Measurements from ENCODE around the gene HVCN1.
"Not testable (repeated sequence)": the region's sequence is repeated elsewhere in the genome, so short reads cannot be mapped to it uniquely, and the experiment has no call there.

The HVCN1 gene, protein sequence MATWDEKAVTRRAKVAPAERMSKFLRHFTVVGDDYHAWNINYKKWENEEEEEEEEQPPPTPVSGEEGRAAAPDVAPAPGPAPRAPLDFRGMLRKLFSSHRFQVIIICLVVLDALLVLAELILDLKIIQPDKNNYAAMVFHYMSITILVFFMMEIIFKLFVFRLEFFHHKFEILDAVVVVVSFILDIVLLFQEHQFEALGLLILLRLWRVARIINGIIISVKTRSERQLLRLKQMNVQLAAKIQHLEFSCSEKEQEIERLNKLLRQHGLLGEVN

DNA sequence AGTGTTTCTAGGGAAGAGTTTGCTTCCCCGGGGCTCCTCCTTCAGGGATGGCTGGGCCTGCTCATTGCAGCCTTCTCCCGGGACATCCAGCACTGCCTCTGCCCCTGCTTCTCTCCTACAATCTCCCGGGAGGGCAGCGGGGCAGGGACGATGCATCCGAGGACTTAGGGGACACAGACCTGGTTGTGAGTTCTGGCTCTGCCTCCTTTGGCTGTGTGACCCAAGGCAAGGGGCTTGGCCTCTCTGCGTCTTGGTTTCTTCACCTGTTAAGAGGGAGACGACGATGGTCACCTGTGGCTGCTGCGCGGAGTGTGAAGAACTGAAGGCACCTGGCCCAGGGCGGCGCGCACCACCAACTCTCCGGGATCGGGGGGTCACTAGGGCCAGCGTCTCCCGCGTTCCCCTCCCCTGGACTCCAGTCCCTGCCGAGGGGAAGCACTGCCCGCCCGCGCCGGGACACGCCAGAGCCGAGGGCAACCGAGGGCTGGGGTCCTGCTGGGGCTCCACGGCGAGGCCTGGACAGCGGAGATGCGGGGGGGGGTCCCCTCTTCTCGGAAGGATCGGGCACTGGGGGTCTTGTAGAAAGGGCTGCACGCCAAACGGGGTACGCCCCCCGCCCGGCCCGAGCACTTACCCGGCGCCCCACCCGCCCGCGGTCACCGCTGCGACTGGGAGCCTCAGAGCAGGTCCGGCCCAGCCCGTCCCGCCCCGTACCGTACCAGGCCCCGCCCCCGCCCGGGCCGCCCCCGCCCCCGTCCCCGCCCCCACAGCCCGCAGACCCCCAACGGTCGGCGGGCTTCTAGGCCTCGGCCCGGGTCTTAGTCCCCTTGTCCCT is at the start of gene HVCN1:
TSS of gene HVCN1 (minus strand) at position 670 of the 835 bp plus-strand sequence. CDS start 5,870 bp downstream, outside the sequence.
- intact Hi-C loops (cut with DNase I) = no loop called here
- DNase-seq = peak in 2 of 10 donors; percentile 37 to 79

DNA sequence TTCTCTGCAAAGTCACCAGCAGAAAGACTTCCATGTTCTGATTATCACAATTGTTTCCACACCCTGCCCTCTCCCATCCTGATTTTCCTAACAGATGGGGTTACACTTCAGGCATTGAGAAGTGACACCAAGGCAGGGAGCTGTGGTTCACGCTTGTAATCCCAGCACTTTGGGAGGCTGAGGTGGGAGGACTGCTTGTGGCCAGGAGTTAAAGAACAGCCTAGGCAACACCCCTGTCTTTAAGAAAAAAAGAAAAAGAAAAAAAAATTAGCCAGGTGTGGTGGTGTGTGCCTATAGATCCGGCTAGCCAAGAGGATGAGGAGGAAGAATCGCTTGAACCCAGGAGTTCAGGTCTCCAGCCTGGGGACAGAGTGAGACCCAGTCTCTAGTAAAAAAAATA is 48.6 kb upstream of the HVCN1 start:
- no peak for DNase-seq
- intact Hi-C loops (cut with DNase I) = no loop called here

DNA sequence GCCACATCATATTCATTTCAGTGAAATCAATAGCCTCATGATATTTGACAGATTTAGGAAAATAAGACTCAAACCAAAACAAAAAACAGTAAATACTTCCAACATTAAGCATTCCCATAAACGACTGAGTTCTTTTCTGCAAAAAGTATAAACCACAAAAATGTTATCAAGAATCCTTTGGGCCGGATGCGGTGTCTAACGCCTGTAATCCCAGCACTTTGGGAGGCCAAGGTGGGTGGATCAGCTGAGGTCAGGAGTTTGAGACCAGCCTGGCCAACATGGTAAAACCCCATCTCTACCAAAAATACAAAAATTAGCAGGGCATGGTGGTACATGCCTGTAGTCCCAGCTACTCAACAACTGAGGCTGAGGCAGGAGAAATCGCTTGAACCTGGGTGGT is 48.1 kb upstream of the HVCN1 start:
- intact Hi-C loops (cut with DNase I); DNase-seq: not testable (repeated sequence)

DNA sequence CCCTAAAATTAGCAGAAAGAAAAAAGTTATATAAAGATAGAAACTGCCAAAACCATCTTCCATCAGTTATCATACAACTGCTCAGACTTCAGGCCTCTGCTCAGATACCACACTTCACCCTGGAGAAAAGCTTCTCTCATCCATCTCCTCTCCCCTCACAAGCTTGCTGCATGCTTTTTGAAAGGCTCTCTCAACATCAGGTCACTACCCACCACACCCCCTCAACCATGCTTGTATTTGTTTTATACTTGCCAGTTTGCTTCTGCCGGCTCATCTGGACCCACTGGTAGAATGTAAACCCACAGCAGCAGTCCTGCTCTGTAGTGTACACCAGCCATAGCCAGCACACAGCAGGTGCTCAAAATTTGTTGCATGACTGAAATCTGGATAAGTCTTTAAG is 45.0 kb upstream of the HVCN1 start:
- DNase-seq = no peak
- intact Hi-C loops (cut with DNase I) = no loop called here

DNA sequence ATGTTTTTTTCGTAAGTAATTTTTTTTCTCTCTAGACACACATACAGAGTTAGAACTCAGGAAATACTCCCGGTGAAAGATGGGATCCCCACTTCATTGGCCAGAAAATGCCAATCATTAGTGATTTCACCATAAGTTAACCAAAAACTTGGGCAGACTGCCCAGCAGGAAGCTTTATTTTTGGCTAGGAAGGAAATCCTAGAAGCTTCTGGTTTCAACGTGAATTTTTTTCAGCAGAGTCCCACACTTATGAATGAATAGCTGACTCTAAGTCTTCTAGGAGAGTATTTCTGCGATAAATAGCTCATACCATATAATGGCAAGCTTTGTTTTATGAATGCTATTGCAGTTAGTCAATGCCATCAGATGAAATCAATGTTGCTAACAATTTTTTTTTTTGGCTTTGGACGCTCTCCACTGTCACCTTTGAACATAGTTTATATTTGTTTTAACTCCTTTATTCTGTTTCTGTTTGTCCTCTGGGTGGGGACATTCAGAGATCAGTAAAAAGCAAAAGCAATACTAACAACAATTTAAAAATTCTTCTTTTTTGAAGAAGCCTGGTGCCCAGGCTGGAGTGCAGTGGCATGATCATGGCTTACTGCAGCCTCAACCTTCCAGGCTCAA is 44.3 kb upstream of the HVCN1 start:
- no peak for DNase-seq
- intact Hi-C loops (cut with DNase I) = no loop called here

DNA sequence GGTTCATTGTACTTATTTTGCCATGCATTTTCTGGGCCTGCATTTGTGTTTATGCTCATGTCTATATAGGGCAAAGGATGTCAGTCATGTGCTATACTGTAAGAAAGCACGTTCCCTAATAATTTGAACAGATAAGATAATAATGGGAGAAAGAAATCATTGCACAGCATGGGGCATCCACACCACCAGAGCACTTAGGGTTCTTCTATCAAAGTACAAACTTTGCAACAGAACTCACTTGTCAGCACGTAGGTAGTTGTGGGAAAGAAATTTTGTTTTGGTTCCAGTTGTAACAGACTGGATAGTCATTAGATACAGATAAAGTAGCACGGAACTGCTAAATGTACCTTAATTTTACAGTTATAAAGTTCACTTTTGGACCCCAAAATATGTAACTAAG is 43.7 kb upstream of the HVCN1 start:
- no peak for DNase-seq
- intact Hi-C loops (cut with DNase I) = no loop called here

DNA sequence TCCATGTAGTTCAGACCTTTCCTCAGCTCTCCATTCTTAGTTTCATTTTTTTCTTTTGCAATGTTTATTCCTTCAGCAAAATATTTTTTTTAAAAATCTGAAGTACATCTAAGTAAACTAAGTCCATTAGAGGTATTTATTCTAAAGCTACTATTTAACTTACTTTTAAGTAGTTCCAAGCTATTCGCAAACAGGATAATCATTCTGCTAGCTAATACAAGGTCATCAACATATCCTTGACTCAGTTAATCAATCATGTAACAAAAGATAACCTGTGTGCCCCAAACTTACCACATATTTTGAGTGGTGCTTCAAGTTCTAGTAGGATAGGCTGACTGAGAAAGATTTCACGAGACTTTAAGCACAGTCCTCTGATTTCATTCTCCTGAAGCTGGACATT is 42.6 kb upstream of the HVCN1 start:
- intact Hi-C loops (cut with DNase I) = no loop called here
- DNase-seq = no peak

DNA sequence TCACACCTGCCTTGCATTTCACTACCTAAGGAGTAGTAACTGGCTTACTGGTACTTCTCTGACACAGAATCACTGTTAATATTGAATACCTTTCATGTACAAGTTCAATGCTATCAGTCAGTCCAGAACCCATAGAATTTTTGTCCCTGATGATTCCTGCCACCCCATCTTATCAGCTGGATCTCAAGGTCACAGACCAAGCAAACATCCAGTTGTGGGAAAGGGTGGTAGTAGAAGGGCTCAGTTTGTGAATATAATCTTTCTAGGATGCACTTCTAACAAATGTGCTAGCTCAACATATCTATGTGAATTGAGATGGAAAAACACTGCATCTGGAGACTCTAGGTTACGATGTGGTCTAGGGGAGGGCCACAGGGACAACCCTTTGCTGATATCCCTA is 39.7 kb upstream of the HVCN1 start:
- intact Hi-C loops (cut with DNase I) = no loop called here

DNA sequence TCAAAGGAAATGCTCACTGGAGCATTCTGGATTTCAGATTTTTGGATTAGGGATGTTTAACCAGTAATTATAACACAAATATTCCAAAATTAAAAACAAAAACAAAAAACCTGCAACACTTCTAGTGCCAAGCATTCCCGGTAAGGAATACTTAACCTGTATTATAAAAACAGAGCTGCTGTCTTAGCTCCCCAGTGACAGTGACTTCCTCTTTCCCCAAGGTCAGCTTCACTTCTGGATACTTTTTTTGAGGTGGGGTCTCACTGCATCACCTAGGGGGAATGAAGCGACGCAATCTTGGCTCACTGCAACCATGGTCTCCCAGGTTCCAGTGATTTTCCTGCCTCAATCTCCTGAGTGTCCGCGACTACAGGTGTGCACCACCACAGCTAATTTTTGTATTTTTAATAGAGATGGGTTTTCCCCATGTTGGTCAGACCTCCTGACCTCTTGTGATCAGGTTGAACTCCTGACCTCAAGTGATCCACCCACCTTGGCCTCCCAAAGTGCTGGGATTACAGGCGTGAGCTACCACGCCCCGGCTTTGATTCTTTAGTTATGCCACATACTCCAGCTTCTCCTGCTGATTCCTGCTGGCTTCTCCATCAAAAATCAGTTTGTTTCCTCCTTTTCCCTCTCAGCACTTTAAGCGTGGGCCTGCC is 37.9 kb upstream of the HVCN1 start:
- no peak for DNase-seq
- intact Hi-C loops (cut with DNase I) = no loop called here

More for the DNA sequence above, 39.7 kb upstream of the HVCN1 start:
- no peak for DNase-seq

DNA sequence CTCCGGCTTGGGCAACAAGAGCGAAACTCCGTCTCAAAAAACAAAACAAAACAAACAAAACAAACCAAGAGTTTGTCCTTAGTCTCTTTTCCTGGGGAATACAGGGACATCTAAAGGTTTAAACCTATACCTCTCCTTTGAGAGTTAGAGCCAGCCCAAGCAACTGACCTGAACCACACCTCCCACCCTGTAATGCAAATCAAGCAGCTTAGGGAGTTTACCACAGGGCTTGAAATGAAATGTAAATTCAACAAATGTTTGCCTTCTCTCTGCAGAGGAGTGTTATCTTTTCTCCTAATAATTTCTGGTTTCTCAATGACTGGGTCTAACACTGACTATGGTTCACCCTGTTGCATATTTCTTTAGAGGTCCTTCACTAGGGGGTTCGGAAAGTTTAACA is 37.1 kb upstream of the HVCN1 start:
- no peak for DNase-seq
- intact Hi-C loops (cut with DNase I) = no loop called here

DNA sequence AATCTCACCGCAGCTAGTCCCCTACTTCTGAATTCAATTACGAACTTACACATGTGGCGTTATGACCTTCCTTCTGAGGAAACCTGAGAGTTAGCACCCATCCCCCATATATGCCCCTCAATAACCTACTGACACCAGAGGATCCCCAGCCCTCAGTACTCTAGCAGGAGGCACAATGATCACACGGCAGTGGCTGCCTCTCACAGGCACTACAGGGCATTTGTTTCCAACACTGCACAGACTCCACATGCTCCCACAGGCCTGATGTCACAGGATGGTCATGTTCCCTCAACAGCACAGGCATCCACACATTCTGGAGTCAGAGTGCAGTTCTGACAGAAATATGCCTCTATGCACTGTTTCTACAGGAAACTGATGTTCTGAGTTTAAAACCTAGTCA is 36.4 kb upstream of the HVCN1 start:
- DNase-seq = no peak
- intact Hi-C loops (cut with DNase I) = no loop called here

DNA sequence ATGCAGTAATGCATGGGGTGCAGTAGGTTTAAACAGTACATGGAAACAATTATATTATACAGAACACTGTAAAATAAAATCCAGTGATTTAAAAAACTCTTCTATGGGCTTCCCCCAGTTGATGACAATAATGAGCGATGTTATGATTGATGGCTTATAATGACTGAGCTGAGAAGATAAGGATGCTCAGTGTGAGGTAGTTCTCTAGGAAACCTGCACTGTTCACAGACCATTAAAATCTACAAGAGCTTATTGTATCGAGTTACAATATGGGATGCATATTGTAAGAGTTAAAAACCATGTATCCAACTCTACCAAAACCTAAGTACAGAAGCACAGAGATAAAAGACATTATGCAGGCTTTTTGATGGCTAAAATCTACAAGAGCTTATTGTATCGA is 34.0 kb upstream of the HVCN1 start:
- DNase-seq = not testable (repeated sequence)

DNA sequence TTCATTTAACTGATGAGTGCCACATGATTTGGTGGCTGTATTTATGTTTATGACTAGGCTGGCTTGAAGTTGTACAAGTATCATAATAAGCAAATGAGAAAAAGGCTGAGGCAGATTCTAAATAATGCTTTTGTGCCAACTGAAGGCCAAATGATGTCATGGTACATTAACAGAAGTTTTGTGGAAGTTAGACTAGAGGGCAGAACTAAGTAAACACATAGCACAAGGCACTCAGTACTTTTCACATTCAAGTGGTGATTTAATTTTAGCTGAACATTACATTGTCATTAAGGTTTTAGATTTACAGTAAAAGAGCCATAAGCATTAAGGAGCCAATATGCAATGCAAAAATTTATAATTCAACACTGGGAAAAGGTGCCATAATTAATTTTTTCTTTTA is 32.7 kb upstream of the HVCN1 start:
- intact Hi-C loops (cut with DNase I) = no loop called here
- no peak for DNase-seq

More for the DNA sequence above, 34.0 kb upstream of the HVCN1 start:
- intact Hi-C loops (cut with DNase I) = not testable (repeated sequence)

DNA sequence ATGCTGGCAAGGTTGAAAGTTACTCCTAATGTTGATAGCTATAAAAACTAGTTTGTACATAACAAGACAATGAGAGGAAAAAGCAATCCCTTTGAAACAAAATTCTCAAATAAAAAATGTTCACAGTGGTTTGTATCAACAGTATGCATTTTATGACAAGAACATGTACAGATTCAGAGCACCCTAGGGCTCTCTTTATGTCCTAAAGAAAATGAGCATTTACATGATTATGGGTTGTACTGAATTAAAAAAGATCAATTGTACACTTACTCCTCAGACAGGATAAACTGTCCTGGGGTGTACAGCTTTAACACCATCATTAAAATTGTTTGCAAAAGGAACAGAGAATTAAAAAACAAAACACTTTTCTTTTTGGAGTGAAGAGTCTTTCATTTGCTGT is 31.6 kb upstream of the HVCN1 start:
- no peak for DNase-seq
- intact Hi-C loops (cut with DNase I) = no loop called here

DNA sequence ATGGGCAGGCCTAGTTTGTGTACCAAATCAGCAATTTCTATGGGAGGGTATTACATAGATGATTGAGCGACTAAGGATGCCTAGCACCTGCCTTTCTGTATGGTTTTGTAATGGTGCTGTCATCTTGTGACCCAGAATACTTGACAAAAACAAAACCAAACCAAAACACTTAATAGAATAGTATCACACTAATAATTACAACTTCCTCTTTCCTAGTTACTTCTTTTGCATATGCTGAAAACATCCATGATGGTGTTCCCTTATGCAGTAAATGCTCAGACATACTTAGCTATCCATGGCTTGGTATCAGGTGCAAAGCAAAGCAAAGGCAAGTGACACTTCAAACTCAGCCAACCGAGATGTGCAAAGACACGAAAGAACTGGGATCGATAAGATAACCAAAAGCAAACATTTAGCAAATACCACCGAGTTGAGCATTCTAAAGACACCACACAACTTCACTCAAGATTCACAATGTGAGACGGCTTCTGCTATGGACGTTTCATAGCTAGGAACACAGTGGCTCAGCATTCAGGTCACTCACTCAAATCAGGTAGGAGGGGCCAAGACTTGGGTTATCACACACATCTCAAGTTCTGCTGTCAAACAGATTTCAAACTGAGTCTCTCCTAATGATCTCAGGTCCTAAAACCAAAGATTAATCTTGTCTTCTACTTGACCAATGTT is 29.4 kb upstream of the HVCN1 start:
- no peak for DNase-seq
- intact Hi-C loops (cut with DNase I) = no loop called here

DNA sequence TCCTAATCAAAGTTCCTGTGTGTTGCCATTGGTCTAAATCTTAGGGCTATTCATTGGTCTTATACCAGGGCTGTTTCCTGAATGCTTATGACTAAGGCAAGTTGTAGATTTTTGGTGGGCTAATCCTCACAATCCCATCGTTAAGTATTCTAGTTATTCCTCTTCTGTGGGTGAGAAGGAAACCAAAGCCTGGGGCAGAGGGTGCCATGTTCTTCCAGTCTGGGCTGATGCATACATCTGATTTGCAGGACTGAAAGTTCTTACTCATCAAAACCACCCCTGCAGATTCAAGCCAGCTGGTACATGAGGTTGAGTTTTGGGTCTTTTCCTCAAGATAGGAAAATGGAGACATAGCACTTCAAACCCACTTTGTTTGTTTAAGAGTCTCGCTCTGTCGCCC is 28.1 kb upstream of the HVCN1 start:
- no peak for DNase-seq
- intact Hi-C loops (cut with DNase I) = no loop called here

DNA sequence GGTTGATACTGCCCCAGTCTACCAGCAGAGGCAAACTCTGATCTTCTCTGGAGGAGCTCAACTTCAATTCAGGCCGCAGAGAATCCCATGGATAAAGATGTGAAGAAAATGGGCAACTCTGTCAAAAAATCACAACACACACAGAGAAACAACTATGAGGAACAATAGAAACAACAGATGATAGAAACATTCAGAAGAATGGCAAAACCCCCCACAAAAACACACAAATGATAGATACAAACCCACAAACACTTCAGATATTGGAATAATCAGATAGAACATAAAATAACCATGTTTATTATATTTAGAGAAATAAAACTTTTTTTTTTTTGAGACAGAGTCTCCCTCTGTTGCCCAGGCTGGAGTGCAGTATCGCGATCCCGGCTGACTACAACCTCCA is 20.0 kb upstream of the HVCN1 start:
- intact Hi-C loops (cut with DNase I) = no loop called here
- no peak for DNase-seq

DNA sequence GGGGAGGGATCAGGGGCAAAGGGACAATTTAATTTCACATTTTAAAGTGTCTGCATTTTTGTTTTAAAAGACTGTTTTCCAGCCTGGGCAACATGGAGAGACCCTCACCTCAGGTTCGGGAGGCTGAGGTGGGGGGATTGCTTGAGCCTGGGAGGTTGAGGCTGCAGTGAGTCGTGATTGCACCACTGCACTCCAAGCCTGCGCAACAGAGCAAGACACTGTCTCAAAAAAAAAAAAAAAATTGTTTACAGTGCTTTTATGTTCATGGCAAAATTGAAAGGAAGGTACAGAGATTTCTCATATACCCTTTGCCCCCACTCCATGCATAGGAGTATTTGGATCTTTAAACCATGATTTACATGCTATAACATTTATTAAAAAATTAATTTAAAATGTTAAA is 16.4 kb upstream of the HVCN1 start:
- intact Hi-C loops (cut with DNase I) = no loop called here
- no peak for DNase-seq

DNA sequence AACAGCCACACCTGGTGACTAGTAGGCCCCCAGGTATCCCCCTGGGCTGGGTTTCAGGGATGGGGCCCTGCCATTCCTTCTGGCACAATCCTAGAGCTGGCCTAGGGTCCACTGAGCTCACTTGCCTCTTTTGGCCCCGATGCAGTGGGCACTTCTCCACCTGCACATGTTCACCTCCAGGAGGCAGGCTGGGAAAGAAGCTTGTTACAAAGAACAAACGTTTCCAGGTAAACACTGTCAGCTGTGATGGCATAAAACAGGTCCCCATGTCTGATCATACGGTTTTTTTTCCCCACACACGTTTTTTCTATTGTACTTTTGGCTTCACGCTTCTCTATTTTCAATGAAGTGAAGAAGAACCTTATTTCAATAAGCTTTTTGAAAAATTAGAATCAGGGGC is 15.8 kb upstream of the HVCN1 start:
- intact Hi-C loops (cut with DNase I) = no loop called here
- DNase-seq = no peak

DNA sequence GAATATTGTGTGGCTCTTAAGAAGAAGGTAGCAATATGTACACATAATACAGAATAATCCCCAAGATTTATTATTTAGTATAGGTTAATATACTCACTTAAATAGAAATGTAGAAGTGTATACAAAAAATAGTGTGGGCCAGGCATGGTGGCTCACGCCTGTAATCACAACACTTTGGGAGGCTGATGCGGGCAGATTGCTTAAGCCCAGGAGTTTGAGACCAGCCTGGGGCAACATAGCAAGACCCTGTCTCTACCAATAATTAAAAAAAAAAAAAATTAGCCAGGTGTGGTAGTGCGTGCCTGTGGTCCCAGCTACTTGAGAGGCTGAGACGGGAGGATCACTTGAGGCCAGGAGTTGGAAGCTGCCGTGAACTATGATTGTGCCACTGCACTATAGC is 15.3 kb upstream of the HVCN1 start:
- DNase-seq = no peak
- intact Hi-C loops (cut with DNase I) = no loop called here

DNA sequence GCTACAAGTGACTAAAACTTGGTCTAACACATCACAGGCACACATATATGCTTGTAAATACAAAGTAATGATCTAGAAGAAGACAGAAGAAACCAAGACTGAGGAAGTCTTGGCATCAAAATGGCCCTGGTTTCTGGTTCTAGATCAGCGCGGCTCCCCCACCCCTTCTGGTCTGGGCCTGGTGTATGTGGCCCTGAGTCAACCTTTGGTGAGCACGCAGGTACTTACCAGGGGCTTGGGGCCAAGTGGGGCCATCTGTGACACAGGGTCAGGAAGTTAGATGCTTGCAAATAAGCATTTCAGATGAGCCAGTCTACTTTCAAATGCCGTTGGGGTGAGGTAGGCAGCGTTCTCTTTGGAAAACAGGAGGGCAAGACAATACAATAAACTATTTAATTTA is 13.2 kb upstream of the HVCN1 start:
- intact Hi-C loops (cut with DNase I) = no loop called here

More for the DNA sequence above, 13.2 kb upstream of the HVCN1 start:
- DNase-seq = no peak

All from posterior cingulate gyrus (tissue), 11 donors.